NOMO-1 (cell line): Measurements from ENCODE around the gene PUM2.
A peak's percentile ranks its signal among the peaks of the same experiment; 100 is the strongest.
"Not testable (repeated sequence)": the region's sequence is repeated elsewhere in the genome, so short reads cannot be mapped to it uniquely, and the experiment has no call there.

Experiments
- DNase-seq, 2 experiments: peaks; one replicate each; lab custom pipeline; 2025; ENCODE audit not compliant: unreplicated experiment in 2 of 2; lab: John Stamatoyannopoulos, UW

The PUM2 gene

DNA sequence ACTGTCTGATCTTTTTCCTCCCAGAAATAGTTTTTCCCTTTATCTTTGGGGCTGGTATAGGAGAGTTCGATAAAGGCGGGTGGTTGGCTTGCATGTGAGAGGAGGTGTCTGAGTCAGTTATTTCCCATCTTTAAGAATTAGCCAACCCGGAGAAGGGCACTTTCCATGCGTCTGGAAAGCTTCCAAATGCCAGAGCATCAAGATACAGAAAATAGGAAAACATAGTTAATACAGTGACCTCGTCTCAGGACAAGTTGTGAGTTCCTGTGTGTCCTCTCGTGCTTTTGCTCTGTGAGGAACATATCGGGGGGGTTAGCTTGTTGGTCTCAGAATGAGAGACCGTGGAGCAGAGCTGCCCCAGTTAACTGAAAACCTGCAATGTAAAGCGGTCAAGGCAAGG lies 18.7 kb upstream of the PUM2 start:
- DNase-seq, result no peak

DNA sequence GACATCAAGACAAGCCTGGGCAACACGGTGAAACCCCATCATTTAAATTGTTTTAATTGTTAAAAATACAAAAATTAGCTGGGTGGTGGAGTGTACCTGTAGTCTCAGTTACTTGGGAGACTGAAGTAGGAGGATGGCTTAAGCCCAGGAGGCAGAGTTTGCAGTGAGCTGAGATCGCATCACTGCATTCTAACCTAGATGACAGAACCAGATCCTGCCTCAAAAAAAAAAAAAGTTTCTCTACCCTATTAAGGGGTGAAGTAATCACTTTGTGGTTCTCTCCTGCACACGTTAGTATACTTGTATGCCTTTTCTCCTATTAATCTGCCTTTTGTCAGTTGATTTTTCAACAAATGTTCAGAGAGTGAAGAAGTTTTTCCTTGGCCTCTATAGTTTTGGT lies 18.1 kb upstream of the PUM2 start:
- no peak for DNase-seq

GRCh38 chr2:20367929-20368328 lies 17.3 kb upstream of the PUM2 start:
- not testable (repeated sequence) for DNase-seq

GRCh38 chr2:20366672-20367116 lies 16.1 kb upstream of the PUM2 start:
- DNase-seq, result no peak

DNA sequence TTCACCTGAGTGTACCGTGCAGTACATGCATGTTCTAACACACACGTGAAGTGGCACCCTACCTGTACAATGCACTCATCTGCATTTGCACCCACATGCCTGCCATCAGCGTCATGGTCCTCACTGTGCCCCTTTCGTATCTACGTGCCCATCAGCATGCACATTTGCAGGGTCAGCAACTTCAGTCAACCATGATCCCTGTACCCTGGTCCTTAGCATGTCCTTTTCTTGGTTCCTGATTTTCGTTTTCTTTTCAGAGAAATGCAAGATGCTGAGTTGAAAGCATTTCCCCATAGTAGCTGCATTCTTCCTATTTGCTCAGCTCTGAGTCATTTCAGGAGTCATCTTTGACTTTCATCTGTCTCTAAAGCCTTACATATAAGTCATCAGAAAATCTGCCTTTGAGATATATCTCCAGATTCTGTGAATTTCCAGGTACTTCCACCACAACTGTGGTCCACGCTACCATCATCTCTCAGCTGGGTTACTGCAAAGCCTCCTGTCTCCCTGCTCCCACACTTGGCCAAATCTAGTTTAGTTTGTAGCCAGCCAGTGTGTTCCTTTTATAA lies 14.7 kb upstream of the PUM2 start:
- DNase-seq, result peak in 1 of 2 experiments; percentile 21

GRCh38 chr2:20363578-20363977 lies 12.9 kb upstream of the PUM2 start:
- DNase-seq, result no peak

DNA sequence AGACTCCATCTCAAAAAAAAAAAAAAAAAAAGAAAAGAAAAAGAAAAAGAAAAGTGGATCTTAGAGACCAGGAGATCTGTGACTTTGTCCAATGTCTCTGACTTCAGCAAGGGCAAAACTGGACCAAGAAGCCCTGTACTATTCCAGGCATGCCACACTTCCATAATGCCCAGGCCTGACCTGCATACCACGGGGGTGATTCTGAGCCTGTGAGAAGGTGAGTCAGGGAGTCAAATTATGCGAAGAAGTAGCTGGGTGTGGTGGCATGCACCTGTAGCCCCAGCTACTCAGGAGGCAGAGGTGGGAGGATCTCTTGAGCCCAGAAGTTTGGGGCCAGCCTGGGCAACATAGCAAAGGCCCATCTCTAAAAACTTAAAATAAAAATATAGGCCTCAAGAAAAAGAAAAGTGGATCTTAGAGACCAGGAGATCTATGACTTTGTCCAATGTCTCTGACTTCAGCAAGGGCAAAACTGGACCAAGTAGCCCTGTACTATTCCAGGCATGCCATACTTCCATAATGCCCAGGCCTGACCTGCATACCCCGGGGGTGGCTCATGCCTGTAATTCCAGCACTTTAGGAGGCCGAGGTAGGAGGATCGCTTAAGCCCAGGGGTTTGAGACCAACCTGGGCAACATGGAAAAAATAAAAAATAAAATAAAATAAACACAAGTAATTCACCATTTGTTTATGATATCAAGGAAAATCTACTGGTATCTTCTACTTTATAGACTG lies 12.2 kb upstream of the PUM2 start:
- DNase-seq, result no peak

GRCh38 chr2:20361893-20362292 lies 11.2 kb upstream of the PUM2 start:
- no peak for DNase-seq

DNA sequence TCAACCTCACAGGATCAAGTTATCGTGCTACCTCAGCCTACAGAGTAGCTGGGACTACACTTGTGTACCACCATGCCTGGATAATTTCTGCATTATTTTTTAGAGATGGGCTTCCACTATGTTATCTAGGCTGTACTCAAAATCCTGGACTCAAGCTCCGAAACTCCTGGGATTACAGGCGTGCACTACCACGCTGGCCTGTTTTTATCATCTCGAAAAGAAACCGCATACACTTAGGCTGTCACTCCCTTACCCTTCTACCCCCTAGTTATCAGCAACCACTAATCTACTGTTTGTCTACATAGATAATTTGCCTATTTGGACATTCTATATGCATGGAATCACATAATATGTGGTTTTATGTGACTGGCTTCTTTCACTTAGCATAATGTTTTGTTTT lies 8.5 kb upstream of the PUM2 start:
- DNase-seq, result no peak

GRCh38 chr2:20357638-20358389 lies 7.2 kb upstream of the PUM2 start:
- peak; percentile 48 to 77 for DNase-seq

GRCh38 chr2:20356042-20356441 lies 5.4 kb upstream of the PUM2 start:
- DNase-seq, result peak in 1 of 2 experiments; percentile 43

GRCh38 chr2:20355131-20355530 lies 4.5 kb upstream of the PUM2 start:
- no peak for DNase-seq

- no peak for DNase-seq
Observed at GRCh38 chr2:20353241-20353992, 2.8 kb upstream of the PUM2 start.

DNA sequence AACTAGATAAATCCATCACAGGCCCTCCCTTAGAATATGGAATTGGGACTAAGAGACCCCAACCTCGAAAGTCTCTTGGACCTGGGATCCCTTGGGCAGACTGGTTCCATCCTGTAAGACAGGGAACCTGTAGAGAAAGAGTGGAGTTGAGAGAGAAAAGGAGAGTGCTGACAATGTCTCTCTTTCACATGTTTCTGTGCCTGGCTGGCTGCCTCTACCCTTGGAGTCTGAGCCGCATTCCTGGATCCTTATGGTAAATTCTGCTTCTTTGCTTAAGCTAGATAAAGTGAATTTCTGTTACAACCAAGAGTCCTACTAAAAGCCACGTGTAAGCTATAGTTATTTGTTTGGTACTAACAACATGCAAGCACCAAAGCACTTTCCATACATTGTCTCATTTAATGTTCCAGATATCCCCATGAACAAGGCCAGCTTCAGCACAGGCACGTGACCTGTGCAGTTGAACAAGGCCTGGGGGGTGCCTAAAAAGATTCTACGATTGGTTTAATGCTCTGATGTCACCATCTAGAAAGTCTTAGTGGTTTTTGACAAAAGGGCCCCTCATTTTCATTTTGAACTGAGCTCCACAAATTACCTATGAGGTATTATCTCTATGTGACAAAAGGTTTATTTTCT lies 2.1 kb upstream of the PUM2 start:
- DNase-seq, result no peak

- no peak for DNase-seq
Observed at GRCh38 chr2:20352230-20352578, 1.6 kb upstream of the PUM2 start.

- DNase-seq, result no peak
Observed at GRCh38 chr2:20351555-20352229, 1.0 kb upstream of the PUM2 start.

DNA sequence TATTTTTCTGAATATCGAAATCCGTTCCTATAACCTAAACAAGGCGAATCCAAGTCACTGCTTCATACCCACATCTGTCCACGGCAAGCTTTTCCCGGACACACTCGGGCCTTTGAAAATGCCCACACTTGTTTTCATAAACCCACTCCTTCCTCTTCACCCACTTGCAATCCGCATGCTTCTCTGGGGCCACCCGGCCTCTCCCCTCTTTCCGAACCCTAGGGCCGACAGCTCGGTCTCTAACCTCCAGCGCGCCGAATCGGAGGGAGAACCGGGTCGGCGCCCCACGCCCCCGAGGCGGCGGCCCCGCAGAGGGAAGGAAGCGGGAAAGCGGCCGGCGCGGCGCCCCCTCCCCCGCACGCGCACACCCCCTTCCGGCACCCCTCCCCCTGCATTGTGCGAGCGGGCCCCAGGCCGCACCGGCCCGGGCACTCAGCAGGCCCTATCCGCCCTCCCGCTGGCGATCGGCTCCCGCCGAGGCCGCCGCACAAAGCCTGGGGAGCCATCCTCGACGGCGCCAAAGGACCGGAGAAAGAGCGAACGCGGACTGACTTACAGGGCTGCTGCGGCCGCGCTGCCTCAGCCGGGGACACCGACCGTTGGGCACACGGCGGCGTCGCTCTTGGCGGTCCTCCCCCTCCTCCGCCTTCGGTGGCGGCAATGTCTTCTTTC lies 467 bp downstream of the PUM2 start:
- DNase-seq, result peak; percentile 27 to 63

GRCh38 chr2:20349513-20349921 lies 1.1 kb downstream of the PUM2 start:
- DNase-seq, result no peak

- DNase-seq, result no peak
Observed at GRCh38 chr2:20348542-20348941, 2.1 kb downstream of the PUM2 start.
